T follicular helper cell (primary cell): Measurements from ENCODE around the gene ABCA2.
A peak's percentile ranks its signal among the peaks of the same experiment; 100 is the strongest.

Experiments
- DNase-seq: peaks from one replicate; pipeline ENCODE4 v3.0.0-alpha.2; 2020; ENCODE audit warnings: low read depth
- total RNA-seq, 2 experiments: gene quantifications; one replicate each; lab custom pipeline; 2026; lab: John Stamatoyannopoulos, UW

The ABCA2 gene, protein sequence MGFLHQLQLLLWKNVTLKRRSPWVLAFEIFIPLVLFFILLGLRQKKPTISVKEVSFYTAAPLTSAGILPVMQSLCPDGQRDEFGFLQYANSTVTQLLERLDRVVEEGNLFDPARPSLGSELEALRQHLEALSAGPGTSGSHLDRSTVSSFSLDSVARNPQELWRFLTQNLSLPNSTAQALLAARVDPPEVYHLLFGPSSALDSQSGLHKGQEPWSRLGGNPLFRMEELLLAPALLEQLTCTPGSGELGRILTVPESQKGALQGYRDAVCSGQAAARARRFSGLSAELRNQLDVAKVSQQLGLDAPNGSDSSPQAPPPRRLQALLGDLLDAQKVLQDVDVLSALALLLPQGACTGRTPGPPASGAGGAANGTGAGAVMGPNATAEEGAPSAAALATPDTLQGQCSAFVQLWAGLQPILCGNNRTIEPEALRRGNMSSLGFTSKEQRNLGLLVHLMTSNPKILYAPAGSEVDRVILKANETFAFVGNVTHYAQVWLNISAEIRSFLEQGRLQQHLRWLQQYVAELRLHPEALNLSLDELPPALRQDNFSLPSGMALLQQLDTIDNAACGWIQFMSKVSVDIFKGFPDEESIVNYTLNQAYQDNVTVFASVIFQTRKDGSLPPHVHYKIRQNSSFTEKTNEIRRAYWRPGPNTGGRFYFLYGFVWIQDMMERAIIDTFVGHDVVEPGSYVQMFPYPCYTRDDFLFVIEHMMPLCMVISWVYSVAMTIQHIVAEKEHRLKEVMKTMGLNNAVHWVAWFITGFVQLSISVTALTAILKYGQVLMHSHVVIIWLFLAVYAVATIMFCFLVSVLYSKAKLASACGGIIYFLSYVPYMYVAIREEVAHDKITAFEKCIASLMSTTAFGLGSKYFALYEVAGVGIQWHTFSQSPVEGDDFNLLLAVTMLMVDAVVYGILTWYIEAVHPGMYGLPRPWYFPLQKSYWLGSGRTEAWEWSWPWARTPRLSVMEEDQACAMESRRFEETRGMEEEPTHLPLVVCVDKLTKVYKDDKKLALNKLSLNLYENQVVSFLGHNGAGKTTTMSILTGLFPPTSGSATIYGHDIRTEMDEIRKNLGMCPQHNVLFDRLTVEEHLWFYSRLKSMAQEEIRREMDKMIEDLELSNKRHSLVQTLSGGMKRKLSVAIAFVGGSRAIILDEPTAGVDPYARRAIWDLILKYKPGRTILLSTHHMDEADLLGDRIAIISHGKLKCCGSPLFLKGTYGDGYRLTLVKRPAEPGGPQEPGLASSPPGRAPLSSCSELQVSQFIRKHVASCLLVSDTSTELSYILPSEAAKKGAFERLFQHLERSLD (N-terminal part only)
- total RNA-seq, result 10.6 to 96.4 reads per million in 2 experiments

DNA sequence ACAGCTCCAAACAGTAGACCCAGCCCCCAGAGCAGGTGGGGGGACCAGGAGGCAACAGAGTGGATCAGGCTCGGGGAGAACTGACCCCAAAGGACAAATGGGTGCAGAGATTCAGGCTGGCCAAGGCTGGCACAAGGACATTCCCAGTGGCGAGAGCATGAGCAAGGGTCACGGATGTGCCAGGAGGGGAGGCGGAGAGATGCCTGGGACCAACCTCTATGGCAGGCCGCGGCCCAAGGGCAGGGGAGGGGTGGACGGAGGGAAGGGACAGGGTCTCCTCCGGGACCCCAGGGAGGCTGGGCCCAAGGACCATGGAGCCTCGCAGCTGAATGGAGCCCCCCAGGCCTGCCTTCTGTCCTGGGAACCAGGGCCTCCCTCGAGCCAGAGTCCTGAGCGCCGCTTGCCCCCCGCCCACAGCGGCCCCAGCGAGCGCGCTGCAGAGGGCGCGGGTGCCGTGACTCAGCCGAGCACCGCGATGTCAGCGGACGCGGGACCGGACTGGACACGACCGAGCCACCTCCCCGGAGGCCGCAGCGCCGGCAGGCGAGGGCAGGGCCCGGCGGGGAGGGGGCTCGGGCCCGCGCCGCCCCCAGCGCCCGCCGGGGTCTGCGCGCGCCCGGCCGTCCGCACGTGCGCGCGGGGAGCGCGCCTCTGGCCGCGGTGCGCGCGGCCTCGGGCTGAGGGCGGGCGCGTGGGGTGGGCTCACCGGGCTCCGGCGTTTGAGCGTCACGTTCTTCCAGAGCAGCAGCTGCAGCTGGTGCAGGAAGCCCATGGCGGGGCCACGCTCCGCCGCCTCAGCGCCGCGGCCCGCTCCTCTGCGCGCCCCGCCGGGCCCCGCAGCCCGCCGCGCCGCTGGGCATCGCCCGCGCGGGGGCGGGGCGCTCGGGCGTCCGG lies at the start of gene ABCA2:
Gene ABCA2 (minus strand): TSS at position 869 of the 894 bp plus-strand sequence. CDS start 97 bp downstream, at position 772.
- DNase-seq, result no peak

DNA sequence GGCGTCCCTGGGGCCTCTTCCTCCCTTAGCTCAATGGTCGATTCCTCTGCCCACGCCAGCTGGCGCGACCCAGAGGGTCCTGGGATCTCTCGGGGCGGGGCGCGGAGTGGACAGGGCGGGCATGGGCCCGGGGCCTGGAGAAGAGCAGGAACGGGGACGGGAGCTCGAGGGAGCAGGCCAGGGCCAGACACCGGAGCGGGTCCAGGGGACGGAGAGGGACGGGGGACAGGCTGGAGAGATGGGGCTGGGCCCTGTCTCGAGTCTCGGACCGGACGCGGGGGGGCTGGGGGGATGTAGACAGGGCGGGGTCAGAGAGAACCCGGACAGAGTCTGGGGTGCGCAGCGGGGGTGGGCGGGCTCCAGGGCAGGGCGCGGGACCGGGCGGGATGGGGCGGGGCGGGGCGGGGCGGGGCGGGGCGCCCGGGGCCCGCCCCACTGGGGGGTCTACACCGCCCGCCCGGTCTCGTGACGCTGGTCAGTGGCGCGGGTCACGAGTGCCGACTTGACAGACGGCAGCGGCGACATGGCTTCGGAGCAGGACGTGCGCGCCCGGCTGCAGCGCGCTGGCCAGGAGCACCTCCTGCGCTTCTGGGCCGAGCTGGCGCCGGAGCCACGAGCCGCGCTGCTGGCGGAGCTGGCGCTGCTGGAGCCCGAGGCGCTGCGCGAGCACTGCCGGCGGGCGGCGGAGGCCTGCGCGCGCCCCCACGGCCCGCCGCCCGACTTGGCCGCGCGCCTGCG lies 49.1 kb upstream of the ABCA2 start, which contains the start of gene UAP1L1:
Gene UAP1L1 (plus strand): TSS at position 508 of the 738 bp plus-strand sequence. CDS start 16 bp downstream, at position 524.
- peak; percentile 25 for DNase-seq

DNA sequence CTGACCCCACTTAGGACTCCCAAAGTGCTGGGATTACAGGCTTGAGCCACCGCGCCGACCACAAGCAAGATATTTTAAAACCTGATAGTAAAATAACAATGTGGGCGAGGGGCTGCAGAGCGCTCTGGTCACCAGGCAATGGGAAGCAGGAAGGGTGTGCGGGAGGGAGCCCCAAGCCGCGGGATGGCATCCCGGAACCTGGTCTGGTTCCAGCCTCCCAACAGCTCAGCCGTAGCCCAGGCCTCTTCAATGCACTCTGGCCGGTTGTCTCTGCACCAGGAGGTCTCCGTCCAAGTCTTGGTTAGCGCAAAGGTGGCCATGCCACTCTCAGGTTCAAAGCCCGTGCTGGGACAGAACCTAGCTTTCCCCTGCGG lies 48.6 kb upstream of the ABCA2 start:
- DNase-seq, result no peak

DNA sequence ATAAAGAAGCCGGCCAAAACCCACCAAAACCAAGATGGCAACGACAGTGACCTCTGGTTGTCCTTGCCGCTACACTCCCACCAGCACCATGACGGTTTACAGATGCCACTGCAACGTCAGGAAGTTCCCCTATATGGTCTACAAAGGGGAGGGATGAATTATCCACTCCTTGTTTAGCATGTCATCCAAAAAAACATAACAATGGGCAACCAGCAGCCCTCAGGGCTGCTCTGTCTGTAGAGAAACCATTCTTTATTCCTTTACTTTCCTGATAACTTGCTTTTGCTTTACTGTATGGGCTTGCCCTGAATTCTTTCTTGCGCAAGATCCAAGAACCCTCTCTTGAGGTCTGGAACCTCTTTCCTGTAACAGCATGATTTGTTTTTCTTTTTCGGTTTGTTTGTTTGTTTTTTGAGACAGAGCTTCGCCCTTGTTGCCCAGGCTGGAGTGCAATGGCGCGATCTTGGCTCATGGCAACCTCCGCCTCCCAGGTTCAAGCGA lies 47.3 kb upstream of the ABCA2 start:
- DNase-seq, result no peak

DNA sequence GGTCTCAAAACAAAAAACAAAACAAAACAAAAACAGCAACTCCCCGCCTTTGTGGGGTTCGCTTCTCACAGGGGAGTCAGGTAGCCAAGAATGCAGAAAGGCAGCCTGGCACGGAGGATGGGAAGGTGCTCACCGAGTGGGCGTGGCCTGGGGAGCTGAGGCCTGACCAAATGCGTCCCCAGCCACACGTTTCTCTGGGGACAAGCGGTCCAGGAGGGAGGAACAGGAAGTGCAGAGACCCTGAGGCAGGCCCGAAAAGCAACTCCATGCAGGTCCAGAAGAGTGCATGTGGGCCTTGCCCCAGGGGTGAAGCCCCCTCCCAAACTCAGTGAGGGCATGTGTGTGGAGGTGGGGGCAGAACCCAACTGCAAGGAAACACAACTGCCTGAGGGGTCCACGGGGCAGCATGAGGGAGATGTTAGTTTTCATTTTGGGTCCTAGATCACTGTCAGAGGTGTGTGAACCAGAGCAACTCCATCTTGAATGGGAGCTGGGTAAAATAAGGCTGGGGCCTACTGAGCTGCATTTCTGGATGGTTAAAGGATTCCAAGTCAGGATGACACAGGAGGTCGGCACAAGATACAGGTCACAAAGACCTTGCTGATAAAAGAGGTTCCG lies 46.7 kb upstream of the ABCA2 start:
- no peak for DNase-seq

DNA sequence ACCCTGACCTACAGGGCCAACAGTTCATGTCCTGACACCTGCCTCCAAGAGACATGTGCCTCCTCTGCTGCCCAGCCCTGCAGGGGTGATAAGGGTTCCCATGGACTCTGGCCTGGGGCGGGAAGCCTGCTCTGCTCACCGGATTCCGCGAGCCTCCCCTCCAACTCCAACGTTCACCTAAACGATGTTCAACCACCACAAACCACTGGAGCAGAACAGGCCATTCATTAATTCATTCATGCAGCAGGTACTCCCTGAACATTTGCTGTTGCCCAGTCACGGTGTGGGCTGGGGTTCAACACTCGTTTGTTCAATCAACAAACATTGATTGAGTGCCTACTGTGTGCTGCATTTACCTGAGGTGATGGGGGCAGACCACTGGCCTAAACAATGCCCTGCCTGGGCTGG lies 46.0 kb upstream of the ABCA2 start:
- DNase-seq, result no peak

DNA sequence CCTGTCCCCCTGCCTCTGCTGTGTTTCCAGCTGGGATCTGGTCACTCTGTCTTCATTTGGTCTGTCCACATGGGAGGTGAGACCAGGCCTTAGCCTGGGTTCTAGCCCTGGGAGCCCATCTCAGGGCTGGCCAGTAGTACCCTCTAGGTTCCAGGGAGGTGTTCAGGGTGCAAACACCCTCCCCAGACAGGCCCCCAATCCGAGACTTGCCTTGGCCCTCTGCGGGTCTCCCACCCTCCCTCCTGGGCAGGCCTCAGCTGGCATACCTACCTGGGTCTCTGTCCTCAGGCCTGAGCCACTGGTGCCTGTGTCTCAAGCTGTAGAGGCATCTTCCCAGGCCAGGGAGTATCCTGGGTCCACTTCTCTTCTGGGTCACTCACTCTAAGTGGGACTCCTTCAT lies 43.2 kb upstream of the ABCA2 start:
- DNase-seq, result no peak

DNA sequence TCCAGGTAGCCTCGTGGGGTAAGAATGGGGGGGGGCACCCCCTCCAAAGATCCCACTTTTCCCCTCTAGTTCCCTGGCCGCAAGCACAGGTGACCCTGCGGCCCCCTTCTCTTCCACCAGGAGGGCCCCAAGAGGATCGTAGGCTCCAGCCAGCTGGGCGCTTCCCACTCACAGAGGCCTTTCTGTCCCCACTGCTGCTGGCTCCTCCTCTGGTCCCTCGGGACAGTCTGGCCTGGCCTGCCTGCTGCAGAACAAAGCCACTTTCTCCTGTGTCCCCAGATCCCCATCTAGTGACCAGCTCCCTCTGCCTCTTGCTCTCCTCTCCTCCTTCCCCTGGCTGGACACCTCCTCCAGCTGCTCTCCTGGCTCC lies 42.9 kb upstream of the ABCA2 start:
- DNase-seq, result no peak

DNA sequence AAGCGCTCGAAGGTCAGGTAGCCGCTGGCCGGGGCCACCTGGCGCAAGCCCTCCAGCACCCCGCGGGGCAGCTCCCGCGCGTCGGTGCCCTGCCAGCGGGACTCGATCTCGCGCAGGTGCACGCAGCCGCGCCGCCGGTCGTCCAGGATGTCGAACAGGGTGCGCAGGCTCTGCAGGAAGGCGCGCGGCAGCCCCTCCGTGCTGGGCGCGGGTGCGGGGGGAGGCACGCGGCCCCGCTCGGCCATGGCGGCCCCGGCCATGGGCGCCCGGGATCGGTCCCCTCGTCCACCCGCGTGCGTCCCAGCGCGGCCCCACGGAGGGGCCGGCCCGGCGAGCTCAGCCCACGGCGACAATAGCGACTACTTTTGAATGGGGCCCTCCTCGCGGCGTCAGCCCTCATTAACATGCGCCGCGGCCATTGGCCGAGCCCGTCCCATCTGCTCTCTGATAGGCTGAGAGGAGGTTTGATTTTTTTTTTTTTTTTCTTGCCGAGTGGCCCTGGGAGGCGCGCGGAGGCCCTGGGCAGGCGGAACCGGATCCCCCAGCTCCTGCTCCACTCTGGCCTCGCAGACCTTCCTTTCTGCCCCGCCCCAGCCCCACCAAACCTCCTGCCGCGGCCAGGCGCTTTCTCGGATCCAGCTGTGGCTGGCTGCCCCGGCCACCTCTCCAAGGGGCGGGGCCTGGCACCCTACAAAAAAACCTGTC lies 42.3 kb upstream of the ABCA2 start, which contains the start of gene SAPCD2:
Gene SAPCD2 (minus strand): TSS at position 357 of the 705 bp plus-strand sequence. CDS start 97 bp downstream, at position 260.
- peak; percentile 74 for DNase-seq

DNA sequence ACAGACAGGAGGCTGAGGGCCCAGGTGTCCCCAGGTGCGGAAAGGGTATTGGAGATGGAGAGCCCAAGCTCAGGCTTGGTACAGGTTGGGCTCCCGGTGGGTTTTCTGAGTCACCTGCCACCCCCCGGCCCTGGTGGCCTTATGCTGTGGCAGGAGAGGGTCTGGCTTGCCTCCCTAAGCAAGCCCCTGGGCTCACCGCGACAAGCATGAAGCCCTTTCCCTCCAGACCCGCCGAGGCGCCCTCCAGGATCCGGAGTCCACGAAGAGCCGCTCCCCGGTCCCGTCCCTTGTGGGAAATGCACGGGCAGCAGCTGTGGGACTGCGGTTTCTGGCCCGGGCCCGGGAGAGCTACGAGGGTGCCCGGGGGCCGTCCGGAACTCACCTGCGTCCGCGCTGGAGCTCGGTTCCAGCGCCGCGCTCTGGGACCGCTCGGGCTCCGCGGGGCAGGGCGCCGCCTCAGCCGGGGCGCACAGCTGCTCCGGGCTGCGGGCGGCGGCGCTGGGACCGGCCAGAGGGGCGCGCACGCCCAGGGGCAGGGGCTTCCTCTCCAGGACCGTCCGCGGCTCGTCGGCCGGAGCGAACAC lies 41.6 kb upstream of the ABCA2 start:
- DNase-seq, result no peak

DNA sequence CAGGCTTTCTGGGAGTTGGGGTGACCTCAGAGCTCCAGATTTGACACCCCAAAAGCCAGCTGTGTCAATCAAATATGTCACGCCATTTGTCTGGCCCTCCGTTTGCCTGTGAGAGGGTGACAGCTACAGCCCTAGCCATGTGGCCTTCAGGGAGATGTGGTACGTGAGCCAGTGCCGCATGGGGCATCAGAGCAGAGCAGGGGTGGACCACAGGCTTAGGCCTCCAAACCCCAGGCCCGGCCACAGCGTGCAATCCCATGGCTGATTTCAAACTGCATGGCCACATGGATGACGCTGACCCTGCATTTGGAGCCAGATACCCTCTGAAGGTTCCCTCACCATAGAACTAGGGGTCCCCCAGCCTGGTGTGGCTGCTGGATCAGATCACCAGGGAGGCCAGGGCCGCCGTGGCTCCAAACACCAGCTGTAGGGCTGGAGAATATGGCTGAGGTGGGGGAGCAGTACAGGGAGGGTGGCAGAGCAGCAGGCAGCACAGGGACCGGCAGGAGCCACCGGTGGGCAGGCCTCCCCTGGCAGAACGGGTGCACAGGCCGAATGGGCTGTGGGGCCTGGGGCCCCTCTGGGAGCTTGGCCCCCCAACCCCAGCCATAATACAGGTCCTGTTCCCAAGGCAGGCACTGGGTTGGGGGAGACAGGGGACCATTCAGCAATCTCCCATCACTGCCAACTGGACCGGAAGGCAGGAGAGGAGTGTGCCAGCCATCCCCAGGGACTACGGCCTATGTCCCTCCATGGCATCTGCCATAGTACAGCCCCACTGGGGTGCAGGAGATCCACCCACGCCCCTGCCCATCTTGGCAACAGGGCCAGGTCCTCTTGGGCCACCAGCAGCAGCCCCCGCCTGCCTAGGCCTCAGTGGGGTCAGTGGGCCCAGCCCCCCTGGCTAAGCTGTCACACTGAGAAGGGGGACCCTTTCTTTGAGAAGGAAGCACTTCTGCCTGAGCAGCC lies 40.8 kb upstream of the ABCA2 start:
- DNase-seq, result no peak

DNA sequence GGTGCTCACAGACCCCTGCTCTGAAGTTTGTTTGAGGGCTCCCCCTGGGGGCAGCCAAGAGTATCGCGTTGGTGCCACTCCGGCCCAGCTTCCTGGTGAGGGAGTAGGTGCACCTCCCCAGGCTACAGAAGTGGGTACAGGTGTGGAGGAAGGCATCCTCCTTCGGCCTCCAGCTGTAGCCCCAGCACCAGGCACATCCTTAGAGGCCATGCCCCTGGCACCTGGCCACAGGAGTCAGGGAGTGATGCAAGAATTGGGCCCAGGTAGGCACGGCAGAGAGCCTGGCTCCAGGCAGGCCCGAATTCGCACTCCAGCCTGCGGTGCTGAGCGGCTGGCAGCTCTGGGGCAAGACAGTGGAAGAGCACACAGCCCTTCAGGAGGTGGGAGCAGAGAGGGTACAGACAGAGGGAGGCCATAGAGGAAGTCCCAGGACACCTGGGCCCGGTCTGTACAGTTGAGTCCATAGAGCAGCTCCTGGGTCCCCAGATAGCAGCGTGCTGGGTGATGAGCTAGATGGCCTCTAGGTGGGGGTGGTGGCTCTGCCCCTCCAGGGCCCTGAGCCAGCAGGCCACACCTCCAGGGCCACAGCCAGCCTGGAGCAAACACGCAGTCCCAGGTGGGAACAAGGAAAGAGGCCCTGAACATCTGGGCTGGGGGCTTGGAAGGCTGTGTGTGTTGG lies 40.0 kb upstream of the ABCA2 start:
- peak; percentile 77 for DNase-seq

DNA sequence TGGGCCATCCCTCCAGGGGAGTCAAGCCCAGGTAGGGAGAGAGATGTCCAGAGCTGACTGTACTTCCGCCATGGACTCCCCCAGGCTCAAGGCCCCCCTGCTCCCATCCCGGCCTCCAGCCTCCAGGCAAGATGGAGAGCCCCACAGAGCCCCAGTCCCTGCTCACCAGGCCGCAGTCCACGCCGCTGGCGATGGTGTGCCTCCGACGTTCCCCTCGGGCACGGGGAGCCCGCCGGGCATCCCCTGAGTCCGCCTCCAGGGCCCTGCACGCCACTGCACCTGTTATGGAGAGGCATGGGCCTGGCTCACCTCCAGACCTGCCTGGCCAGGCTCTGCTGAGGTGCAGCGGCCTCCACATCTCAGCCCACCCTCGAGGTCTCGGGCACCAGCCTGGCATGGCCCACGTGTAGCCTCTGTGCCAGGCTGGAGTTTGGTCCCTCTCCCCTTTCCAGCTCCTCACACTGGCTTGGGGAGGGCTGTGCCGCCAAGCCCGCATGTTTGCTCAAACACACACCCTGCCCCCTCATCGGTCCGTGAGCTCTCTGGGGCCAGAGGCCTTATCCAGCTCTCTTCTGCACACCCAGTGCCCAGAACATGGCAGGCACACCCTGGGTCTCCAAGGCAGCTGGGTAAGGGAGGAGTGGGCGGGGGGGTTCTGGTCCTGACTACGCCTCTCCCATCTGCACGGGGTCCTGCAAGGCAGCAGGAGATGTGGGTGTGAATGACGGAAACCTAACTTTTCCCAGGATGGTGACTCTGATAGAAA lies 38.2 kb upstream of the ABCA2 start:
- DNase-seq, result no peak

DNA sequence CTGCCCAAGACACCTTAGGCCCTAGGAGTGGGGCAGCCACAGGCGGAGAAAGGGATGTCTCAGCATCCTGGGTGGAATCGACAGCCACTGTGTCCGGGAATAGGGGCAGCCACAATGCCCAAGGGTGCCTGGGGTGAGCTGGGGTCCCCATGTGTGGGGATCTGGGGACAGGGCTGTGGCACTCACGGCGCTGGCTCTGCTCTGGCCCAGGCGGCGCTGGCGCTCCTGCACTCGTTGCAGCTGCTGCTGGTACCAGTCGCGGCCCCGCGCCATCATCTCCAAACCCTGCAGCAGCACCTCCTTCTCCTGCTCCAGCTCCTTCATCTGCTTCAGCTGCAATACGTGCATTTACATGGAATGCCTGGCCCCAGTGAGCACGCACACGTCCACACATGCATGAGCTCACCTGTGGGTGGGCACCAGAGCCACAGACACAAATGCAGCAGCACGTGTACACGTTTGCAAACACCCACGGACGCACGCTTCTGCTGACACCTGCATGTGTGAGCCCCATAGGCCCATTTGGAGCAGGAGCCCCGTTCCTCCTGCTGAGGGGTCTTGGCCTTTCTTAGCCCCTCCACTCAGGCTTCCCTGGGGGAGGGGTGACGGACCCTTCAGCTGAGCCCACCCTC lies 37.4 kb upstream of the ABCA2 start:
- no peak for DNase-seq

DNA sequence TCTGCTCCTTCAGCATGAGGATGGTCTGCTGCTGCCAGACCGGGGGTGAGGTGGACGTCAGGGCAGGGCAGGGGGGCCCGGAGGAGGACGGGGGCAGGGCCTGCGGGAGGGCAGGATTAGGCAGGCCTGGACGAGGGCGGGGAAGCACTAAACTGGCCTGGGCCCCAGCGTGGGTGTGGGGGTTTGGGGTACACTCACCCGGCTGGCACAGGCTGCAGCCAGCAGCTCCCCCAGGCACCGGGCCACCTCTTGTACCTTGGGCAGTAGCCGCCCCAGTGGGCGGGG lies 36.8 kb upstream of the ABCA2 start:
- DNase-seq, result no peak
